Heart left ventricle (tissue), 13 donors: ENCODE measurements around the gene XG.

Experiments
- CTCF ChIP-seq, 12 donors: fragments of 200-600 bp; sonication (generic) in 4 of 12; IDR thresholded peaks; one replicate each; pipeline versions ENCODE4 v1.5.0 to v1.8.0; 2018 to 2022; ENCODE audit warnings: antibody characterized with exemption in 12 of 12, mild to moderate bottlenecking in 5 of 12
- POLR2A ChIP-seq, 2 donors: fragments of 450-650 bp; IDR thresholded peaks; one replicate each; pipeline ENCODE4 v1.6.1; 2017; ENCODE audit warnings: antibody characterized with exemption in 2 of 2, mild to moderate bottlenecking in 2 of 2, moderate library complexity in 2 of 2
- donor health status: ischemic (EF 13 %, LVEDD 7.1; RV severe dilation, severe dysfunction).
- donor health status: DM: no; HTN: yes; CAD: no.
- donor health status: DM: no; HTN: no; CAD: no.
- donor health status: ischemic (EF 25% LVEDD 6.9; RV normal size, moderate dysfunction).
- donor health status: ischemic (EF 25% LVEDD 5.7; RV mildly dilated, moderate dysfunction).
- donor health status: ischemic (EF 35%, LVEDD 5.7; RV mildly dilated, moderate dysfunction).
- donor health status: nonischemic (EF 11% LVEDD 7.7; RV severe dilation, severe dysfunction).
- donor health status: DM: yes; HTN: yes; CAD: no.
- donor health status: PGD.
- donor health status: ischemic (EF 29% LVEDD 5.4; RV normal size, mild dysfunction).
- donor health status: nonischemic (EF 23%, LVEDD 6.1; RV moderate dilation, normal function).

- TF ChIP-seq POLR2A (IDR thresholded peaks at IDR 0.05) (no peak), CTCF (IDR thresholded peaks at IDR 0.05) (no peak)
These were observed 76.6 kb downstream of the XG start, which contains the start of gene GYG2 for GRCh38 chrX:2828344-2828958.
